Glomerular visceral epithelial cell (primary cell): Measurements from ENCODE around the gene BMI1.
"Not testable (repeated sequence)": the region's sequence is repeated elsewhere in the genome, so short reads cannot be mapped to it uniquely, and the experiment has no call there.

ENCODE experiments used
- DNase-seq: peaks from one replicate; pipeline ENCODE4 v3.0.0-alpha.2; 2016; ENCODE audit errors: extremely low spot score

The BMI1 gene

GRCh38 chr10:22320591-22321155 lies at the start of gene BMI1:
Gene BMI1 (plus strand): TSS chr10:22321099. CDS start chr10:22326450, 5,351 bp downstream.
- peak; percentile 83 for DNase-seq

- no peak for DNase-seq
These were observed 49.1 kb upstream of the BMI1 start for GRCh38 chr10:22271786-22272185.

DNA sequence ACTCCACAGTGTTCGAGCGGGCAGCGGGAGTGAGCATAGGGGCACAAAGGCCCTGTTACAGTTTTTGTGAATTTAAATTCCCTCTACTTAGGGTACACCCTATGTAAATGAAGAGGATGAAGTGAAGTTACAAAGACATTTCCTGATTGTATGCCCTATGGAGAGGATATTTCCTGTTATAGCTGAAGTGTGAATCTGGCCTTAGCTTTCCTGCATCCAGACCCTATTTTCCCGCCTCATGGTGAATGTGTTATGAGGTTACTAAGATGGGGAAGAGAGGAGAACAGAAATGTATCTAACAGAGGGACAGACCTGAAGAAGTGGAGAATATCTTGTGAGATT lies 42.5 kb upstream of the BMI1 start:
- no peak for DNase-seq

DNA sequence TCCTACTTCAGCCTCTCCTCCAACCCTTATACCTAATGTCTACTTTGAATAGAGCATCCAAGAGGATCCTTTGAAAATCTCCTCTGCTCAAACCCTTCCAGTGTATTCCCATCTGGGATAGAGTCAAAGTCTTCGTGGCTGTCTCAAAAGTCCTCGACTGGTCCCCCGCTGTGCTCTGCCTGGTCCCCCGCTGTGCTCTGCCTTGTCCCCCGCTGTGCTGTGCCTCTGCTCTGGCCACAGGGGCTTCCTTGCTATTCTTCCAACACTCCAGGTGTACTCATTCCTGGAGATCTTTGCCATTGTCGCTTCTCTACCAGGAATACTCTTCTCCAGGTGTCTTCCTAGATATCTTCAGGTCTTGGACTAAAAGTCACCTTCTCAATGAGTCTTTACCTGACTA lies 40.8 kb upstream of the BMI1 start:
- no peak for DNase-seq

- DNase-seq, result no peak
These were observed 35.8 kb upstream of the BMI1 start for GRCh38 chr10:22285130-22285529.

- DNase-seq, result no peak
These were observed 27.0 kb upstream of the BMI1 start for GRCh38 chr10:22293747-22294404.

- no peak for DNase-seq
These were observed 26.2 kb upstream of the BMI1 start for GRCh38 chr10:22294694-22295093.

DNA sequence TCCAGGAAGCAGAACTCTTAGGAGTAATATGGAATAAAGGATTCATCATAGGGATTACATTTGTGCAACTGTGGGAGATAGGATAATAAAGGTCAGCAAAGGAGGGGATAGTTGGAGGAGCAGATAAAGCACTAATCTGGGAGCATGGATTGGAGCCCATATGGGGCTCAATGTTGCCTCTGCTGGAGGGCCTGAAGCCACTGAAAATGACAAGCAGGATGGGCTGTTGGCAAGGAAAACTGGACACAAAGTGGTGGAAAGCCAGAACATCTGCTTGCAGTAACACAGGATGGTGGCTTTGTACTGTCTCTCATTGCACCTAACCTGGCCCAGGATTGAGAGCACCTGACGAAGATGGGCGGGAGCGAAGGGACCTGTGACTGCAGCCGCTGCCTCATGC lies 19.7 kb upstream of the BMI1 start:
- no peak for DNase-seq

DNA sequence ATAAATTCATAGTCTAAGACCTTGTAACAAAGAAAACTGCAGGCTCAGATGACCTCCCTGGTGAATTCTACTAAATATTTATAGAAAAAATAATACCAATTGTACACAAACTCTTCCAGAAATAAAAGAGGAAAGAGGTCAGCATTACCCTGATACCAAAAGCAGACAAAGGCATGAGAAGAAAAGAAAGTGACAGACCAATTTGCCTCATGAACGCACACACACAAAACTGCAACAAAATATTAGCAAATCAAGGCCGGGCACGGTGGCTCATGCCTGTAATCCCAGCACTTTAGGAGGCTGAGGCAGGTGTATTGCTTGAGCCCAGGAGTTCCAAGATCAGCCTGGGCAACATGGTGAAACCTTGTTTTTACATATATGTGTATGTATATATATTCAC lies 17.4 kb upstream of the BMI1 start:
- no peak for DNase-seq

DNA sequence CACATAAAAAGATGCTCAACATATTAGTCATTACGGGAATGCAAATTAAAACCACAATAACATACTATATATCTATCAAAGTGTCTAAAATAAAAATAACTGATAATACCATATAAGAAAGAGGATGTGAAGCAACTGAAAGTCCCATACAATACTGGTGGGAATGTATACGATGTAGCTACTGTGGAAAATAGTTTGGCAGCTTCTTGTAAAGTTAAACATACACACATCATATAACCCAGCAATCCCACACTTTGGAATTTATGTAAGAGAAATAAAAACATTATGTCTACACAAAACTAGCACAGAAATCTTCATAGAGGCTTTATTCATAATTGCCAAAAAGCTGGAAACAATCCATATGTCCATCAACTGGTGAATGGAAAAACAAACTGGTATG lies 15.2 kb upstream of the BMI1 start:
- DNase-seq, result no peak

DNA sequence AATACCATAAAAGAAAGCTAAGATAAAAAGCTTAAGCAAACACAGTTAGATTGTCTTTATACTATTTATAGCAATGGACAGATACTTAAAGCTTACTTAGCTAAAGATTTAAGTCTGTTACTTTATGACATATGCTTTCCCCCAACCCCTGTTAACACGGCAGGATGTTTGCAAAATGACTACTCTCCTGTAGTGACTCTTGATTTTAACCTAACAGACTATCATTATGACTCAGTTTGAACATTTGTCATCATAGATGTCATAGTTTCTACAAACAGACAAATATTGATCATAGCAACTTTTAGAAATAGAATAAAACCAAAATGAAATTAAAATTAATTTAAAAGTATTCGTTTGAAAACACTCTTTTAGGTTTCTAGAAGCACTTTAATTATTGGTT lies 12.5 kb upstream of the BMI1 start:
- no peak for DNase-seq

DNA sequence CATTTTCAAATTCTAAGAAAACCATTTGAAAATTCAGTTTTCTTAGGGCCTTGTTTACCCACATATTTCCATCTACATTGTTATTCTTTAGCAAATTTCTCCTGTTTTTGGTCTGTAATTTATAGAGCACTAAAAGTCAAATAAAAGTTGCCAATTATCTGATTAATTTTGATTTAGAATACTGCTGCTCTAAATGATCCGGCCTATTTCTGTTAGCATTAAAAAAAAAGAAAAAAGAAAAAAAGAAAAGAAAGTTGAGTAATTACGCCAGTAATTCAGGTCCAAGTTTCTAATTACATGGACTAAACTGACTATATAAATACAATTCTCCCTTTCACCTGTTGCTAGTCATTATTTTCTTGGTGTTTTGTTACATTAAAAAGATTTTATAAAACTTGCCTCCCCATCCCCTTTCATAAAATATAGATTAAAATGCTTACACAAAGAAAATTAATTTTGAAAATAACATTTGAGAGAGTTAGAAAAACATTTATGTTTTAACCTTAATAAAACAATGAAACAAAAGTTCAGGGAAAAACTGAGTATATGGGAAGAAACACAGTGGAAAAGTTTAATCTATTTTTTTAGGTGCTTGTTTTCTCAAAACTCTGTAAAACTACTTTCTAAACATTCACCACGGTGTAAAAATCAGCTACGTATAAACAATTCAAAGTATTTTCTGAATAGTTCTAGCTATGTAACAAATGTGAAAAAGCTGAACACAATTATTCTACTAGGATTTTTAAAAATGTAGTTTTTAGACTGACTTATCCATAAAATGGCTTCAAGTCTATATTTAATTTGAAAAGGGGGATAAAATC lies 11.5 kb upstream of the BMI1 start:
- DNase-seq, result no peak

DNA sequence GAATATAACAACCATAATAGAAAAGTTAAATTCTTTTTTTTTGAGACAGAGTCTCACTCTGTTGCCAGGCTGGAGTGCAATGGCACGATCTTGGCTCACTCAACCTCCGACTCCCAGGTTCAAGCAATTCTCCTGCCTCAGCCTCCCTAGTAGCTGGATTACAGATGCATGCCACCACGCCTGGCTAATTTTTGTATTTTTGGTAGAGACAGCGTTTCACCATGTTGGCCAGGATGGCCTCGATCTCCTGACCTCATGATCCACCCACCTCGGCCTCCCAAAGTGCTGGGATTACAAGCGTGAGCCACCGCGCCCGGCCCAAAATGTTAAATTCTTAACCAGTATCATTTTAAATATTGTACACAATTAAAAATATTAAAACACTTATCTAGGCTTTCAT lies 10.9 kb upstream of the BMI1 start:
- not testable (repeated sequence) for DNase-seq

DNA sequence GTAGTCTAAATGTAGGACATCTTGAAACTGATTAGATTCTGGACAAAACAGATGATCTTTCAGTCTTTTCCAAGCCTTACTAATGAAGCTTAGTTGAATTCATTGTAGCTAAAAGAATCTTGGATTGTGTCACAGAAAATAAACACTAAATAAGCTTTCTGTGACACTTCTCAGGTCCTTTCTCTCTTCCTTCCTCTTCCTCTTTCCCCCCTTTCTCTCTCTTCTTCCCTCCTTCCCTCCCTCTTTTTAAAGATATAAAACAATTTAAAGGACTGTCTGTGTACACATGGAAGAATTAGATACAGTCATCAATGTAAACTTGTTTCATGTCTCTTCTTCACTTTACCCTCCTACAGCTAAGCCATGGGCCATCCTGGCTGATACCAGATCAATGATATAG lies 10.0 kb upstream of the BMI1 start:
- DNase-seq, result no peak

- DNase-seq, result no peak
These were observed 6.0 kb upstream of the BMI1 start for GRCh38 chr10:22314852-22315251.

DNA sequence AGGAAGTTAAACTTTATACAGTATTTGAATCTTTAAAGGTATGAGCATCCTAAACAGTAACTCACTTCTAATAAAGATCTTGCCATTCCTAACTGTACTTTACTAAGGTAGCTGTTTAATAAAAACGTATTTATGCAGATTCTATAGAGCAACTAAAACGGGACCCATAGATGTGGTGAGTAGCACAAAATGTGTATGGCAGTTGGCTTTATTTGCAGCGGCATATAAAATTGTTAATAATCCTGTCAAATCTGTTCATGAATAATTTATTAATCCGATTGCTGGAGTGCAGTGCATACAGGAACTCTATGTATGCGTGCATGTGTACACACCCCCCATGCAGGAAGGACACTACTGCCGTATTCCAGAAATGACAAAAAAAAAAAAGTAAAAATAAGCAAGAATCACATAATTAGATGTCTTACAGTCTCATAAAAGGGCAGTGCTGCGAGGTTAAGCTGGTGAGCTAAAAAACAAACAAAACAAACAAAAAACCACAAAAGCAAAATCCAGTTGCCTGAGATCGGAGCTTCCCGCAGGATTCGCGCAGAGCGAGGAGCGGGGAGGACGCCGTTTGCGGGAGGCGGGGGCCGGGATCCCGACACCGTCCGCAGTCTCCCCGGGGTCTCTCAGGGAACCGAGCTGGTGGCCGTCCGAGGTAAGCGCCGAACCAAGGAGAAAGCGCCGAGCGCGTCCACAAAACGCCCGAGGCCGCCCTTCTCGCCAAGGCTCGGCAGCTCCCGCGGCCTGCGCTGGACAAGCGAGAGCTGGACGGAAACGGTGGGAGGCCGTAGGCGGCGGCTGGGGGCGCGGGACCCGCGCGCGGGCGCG lies 5.2 kb upstream of the BMI1 start:
- no peak for DNase-seq

DNA sequence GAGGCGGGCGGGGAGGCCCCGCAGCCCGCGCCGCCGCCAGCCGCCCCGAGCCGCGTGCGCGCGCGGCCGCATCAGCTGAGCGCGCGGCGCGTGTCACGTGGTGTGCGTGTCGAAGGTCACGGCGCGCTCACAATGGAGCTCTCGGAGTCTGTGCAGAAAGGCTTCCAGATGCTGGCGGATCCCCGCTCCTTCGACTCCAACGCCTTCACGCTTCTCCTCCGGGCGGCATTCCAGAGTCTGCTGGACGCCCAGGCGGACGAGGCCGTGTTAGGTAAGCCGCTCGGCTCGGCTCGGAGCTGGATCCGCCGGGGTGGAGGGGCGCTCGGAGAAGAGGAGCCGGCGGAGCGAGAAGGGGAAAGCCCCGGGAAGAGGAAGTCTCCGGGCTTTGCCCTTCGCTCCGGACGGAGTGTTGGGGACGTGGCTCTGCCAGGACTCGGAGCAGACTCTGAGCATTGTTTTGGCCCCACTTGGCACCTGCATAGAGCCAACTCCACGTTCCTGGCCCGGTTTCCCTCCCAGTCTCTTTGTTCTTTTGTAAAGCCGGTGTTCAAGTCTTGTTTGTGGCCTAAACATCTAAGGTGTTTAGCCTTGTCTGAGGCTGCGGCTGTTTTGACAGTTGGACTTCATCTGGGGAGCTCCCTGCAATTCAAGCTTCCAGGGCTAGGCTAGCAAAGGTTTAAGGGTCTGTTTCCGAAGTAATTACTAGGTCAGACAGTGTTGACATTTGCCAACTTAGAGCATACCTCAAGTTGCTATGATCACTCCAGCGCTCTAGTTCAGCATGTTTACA lies 4.4 kb upstream of the BMI1 start, which contains the start of gene COMMD3:
TSS of gene COMMD3 (plus strand) at position 103 of the 790 bp plus-strand sequence. CDS start at position 133, 30 bp downstream.
- DNase-seq, result peak; percentile 82

DNA sequence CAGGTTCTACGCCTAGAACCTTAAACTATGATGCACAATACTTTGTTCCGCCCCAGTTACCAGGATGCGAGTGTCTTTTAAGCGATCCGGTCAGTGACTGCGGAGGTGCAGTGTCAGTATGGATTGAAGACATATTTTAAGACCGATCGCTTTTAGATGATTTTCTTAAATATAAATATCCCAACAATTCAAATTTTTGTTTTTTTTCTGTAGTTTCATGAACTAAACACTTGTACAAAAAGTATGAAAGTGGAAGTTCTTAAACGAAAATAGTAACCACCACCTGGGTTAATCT lies 3.9 kb upstream of the BMI1 start:
- no peak for DNase-seq

DNA sequence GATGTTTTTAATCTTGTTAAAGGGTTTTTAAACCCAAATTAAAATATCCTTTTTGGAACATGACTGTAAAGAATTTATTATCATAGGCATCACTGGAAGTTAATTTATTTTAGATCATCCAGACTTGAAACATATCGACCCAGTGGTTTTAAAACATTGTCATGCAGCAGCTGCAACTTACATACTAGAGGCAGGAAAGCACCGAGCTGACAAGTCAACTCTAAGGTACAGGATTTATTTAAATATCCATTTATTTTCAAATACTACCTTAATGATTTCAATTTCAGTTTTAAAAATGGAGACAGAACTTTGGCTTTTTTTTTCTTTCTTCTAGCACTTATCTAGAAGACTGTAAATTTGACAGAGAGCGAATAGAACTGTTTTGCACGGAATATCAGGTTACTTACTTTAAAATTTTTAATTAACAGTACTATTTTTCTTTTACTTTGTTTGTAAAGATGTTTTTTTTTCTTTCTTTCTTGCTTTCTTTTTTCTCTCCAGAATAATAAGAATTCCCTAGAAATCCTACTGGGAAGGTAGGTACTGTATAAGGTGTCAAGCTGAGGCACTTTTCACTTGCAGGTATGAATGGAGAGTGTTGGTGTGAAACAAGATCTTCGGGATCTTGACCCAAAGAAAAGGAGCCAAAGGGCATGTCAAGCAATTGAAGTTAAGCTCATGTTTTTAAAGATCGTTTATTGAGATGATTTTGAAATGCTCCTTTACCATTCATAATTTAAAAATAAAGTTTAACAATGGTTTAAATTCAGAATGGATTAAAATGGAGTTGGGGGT lies 2.9 kb upstream of the BMI1 start:
- no peak for DNase-seq

- no peak for DNase-seq
These were observed 2.1 kb upstream of the BMI1 start for GRCh38 chr10:22318772-22319171.

- DNase-seq, result no peak
These were observed 1.3 kb upstream of the BMI1 start for GRCh38 chr10:22319547-22319979.
